GM12891 (cell line): ENCODE data around the gene TMEM135.

Experiments used
- POLR2A ChIP-seq: IDR thresholded peaks from 2 replicates; pipeline ENCODE4 v1.6.1; 2011; ENCODE audit warnings: low read depth, low read length, control low read depth
- POLR2AphosphoS5 ChIP-seq: IDR thresholded peaks from 2 replicates; pipeline ENCODE4 v1.6.1; 2011; ENCODE audit warnings: low read depth, low read length, control low read depth
- TAF1 ChIP-seq: IDR thresholded peaks from 2 replicates; pipeline ENCODE4 v1.6.1; 2011; ENCODE audit warnings: low read depth, low read length, control low read depth

DNA sequence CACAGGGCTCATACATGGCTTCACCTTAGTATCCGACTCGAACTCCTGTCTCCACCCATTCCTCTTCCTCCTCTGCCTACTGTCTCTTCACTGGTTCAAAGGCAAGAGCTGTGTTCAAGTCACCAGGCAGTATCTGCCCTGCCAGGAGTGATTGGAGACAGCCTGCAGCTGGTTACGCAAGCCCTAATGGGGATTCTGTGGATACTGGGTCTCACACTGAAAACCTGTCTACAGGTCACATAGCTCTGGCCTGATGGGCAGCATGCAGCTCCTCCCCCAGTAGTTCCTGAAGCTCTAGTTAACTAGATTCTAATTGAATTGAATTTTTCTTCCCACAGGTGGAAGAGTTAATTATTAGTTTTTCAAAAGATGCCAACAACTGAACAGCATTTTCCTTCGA lies 332.2 kb downstream of the TMEM135 start:
- TF ChIP-seq TAF1 (no peak), POLR2A (no peak), POLR2AphosphoS5 (no peak)
